SK-N-SH treated with all-trans-retinoic acid at 6 μM for 48 hours (cell line): ENCODE measurements around the gene ARRDC5.

Source experiments
- ARNTL ChIP-seq: fragments of 450-650 bp; formaldehyde crosslinking; IDR thresholded peaks from 2 replicates; pipeline ENCODE4 v1.5.0; 2020; ENCODE audit warnings: low read depth, mild to moderate bottlenecking, moderate library complexity, borderline replicate concordance
- CSRNP3 ChIP-seq: fragments of 250-450 bp; sonication (Bioruptor Pico); IDR thresholded peaks from 2 replicates; pipeline ENCODE4 v1.5.1; 2021; ENCODE audit warnings: mild to moderate bottlenecking, moderate library complexity
- SNAI2 ChIP-seq: fragments of 250-450 bp; sonication (Bioruptor Pico); IDR thresholded peaks from 2 replicates; pipeline ENCODE4 v1.5.0; 2020; ENCODE audit warnings: mild to moderate bottlenecking, moderate library complexity
- ZNF565 ChIP-seq: fragments of 450-650 bp; formaldehyde crosslinking; conservative IDR thresholded peaks from 2 replicates; pipeline ENCODE4 v1.5.0; 2020; ENCODE audit warnings: low read depth, mild to moderate bottlenecking, moderate library complexity
- TF ChIP-seq, protein P1 (sequence below): fragments of 250-450 bp; sonication (Bioruptor Pico); IDR thresholded peaks from 2 replicates; pipeline ENCODE4 v1.8.0; 2020; ENCODE audit warnings: mild to moderate bottlenecking, moderate library complexity, borderline replicate concordance

GRCh38 chr19:4929186-4929585 lies 26.5 kb upstream of the ARRDC5 start:
- TF ChIP-seq, protein P1, sequence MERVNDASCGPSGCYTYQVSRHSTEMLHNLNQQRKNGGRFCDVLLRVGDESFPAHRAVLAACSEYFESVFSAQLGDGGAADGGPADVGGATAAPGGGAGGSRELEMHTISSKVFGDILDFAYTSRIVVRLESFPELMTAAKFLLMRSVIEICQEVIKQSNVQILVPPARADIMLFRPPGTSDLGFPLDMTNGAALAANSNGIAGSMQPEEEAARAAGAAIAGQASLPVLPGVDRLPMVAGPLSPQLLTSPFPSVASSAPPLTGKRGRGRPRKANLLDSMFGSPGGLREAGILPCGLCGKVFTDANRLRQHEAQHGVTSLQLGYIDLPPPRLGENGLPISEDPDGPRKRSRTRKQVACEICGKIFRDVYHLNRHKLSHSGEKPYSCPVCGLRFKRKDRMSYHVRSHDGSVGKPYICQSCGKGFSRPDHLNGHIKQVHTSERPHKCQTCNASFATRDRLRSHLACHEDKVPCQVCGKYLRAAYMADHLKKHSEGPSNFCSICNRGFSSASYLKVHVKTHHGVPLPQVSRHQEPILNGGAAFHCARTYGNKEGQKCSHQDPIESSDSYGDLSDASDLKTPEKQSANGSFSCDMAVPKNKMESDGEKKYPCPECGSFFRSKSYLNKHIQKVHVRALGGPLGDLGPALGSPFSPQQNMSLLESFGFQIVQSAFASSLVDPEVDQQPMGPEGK: no peak
- no peak for TF ChIP-seq SNAI2 (CRISPR knock-in tag)
- no peak for TF ChIP-seq ZNF565 (CRISPR knock-in tag)
- no peak for TF ChIP-seq CSRNP3 (CRISPR knock-in tag)
- TF ChIP-seq ARNTL (CRISPR knock-in tag): no peak
